Camera-type eye (tissue), 1 donor: Measurements from ENCODE around the gene MAPK10. TPM values are rescaled to one million over a fixed set of nuclear protein-coding genes. Genes with fewer than 3 reads are reported as not detected.

Source experiments
- total RNA-seq: library from RNA; depleted of rRNA; stranded (reverse); fragments of >200 nt; gene quantifications from one replicate; pipeline ENCODE4 v1.2.3, GENCODE V29; 2014

Gene MAPK10
- total RNA-seq = 179 TPM

DNA sequence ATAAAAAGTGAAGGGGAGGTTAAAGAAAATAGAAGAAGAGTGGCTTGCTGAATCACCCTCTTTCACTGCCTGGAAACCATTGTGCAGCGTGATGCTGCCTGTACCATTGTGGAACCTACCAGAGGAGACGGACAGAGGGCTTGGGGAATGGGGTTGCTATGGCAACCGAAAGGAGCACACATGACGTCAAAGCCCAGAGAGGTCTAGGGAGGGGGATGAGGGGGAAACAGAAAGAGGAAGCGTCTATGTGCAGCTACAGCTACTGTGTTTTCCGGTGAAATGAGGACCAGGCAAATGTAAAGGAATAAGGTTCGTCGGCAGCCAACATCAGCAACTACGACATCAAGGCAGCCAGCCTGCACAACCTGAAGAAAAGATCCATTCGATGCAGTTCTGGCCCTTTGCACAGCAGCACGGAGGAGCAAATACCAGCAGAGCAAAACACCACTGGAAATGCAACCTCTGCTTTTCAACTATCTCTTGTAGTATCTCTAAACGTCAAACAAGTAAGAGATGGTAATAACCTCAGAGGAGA is at the start of gene MAPK10:
TSS of gene MAPK10 (minus strand) at position 110 of the 535 bp plus-strand sequence.

Other genes with a start within 250 kb of the MAPK10 start
- 248 TPM for gene PTPN13, start 234.3 kb upstream of the MAPK10 start, total RNA-seq